GM12878 (cell line): ENCODE results near the gene IKBKG. TPM values are rescaled to one million over a fixed set of nuclear protein-coding genes. Genes with fewer than 3 reads are reported as not detected.

Experiments
- ATAC-seq: fragments of 200-7000 bp; cut with Tn5 transposase; 3 replicates; pipeline ENCODE4 v1.9.1; 2020; ENCODE audit warnings: mild to moderate bottlenecking, moderate library complexity
- BruUV-seq: library from RNA; stranded (reverse); fragments of 400-500 nt; replicated peaks from 2 replicates; lab custom pipeline; 2021; lab: Mats Ljungman, UMichigan
- CTCF ChIA-PET: fragments of 300-600 bp; sonication (Branson Sonifier 250); formaldehyde crosslinking; extraction: SDS; loops from one replicate; lab custom pipeline; 2021; ENCODE audit warnings: inconsistent platforms; lab: Yijun Ruan, JAX
- POLR2A ChIA-PET: fragments of 350-600 bp; formaldehyde crosslinking; extraction: SDS; loops from one replicate; lab custom pipeline; 2021; ENCODE audit warnings: inconsistent platforms; lab: Charles Lee
- RAD21 ChIA-PET: fragments of 300-600 bp; sonication (Branson Sonifier 250); formaldehyde crosslinking; loops from one replicate; lab custom pipeline; 2023; ENCODE audit warnings: antibody characterized with exemption; ENCODE audit not compliant: unreplicated experiment; lab: Charles Lee
- SMC1A ChIA-PET: fragments of 300-600 bp; sonication (Branson Sonifier 250); formaldehyde crosslinking; loops from one replicate; lab custom pipeline; 2023; ENCODE audit not compliant: unreplicated experiment, uncharacterized antibody; lab: Charles Lee
- DNase-seq: peaks from one replicate; pipeline ENCODE4 v3.0.0-alpha.2; 2011; ENCODE audit warnings: low read depth, low spot score
- FAIRE-seq: peaks from 3 replicates; lab custom pipeline; 2011; peaks lifted over from hg19 to GRCh38; lab: Jason Lieb, UNC
- H2AFZ ChIP-seq: 2 replicates; pipeline ENCODE4 v1.6.0; 2011; ENCODE audit warnings: low read depth, low read length, control low read depth; ENCODE audit not compliant: control insufficient read depth
- H3K27ac ChIP-seq: 2 replicates; pipeline ENCODE4 v1.5.1; 2011; ENCODE audit warnings: control low read depth; ENCODE audit not compliant: control insufficient read depth, insufficient read depth
- H3K27me3 ChIP-seq, 2 experiments: replicated peaks in 1 of 2; 2 replicates each; pipeline versions ENCODE4 v1.6.0 to v1.6.1; 2011; ENCODE audit warnings: low read length in 1 of 2; ENCODE audit not compliant: control insufficient read depth in 2 of 2, insufficient read depth in 2 of 2
- H3K36me3 ChIP-seq, 2 experiments: 2 replicates each; pipeline ENCODE4 v1.5.1; 2011; ENCODE audit warnings: low read length in 1 of 2; ENCODE audit not compliant: control insufficient read depth in 2 of 2, insufficient read depth in 2 of 2
- H3K4me1 ChIP-seq: 2 replicates; pipeline ENCODE4 v1.6.1; 2011; ENCODE audit warnings: mild to moderate bottlenecking, low read length, moderate library complexity, mixed read lengths; ENCODE audit not compliant: control insufficient read depth, insufficient read depth
- H3K4me2 ChIP-seq: 2 replicates; pipeline ENCODE4 v1.6.0; 2011; ENCODE audit warnings: control low read depth; ENCODE audit not compliant: control insufficient read depth, insufficient read depth
- H3K4me3 ChIP-seq: fragments of 200-600 bp; sonication (generic); 2 replicates; pipeline ENCODE4 v1.5.1; 2016
- H3K79me2 ChIP-seq: 2 replicates; pipeline ENCODE4 v1.6.0; 2011; ENCODE audit warnings: low read length; ENCODE audit not compliant: control insufficient read depth, insufficient read depth
- H3K9ac ChIP-seq: 2 replicates; pipeline ENCODE4 v1.8.0; 2011; ENCODE audit warnings: low read length, control low read depth, mixed read lengths; ENCODE audit not compliant: control insufficient read depth, insufficient read depth
- H3K9me3 ChIP-seq: replicated peaks from 3 replicates; pipeline ENCODE4 v1.5.1; 2011; ENCODE audit warnings: mild to moderate bottlenecking, low read length; ENCODE audit not compliant: control insufficient read depth, insufficient read depth
- H4K20me1 ChIP-seq: 2 replicates; pipeline ENCODE4 v1.6.0; 2011; ENCODE audit not compliant: control insufficient read depth, insufficient read depth
- ATF2 ChIP-seq: IDR thresholded peaks from 2 replicates; pipeline ENCODE4 v1.6.1; 2012; ENCODE audit warnings: low read length, inconsistent platforms
- E2F4 ChIP-seq: IDR thresholded peaks from 2 replicates; pipeline ENCODE4 v1.6.1; 2012; ENCODE audit warnings: low read depth, low read length, improper control_type of control experiment
- IKZF2 ChIP-seq, 2 experiments: fragments of 450-650 bp; IDR thresholded peaks; 2 replicates each; pipeline ENCODE4 v1.6.1; 2017; ENCODE audit warnings: mild to moderate bottlenecking in 2 of 2, moderate library complexity in 2 of 2
- POU2F2 ChIP-seq: IDR thresholded peaks from 3 replicates; pipeline ENCODE4 v1.6.1; 2011; ENCODE audit warnings: low read depth, mild to moderate bottlenecking, low read length, borderline replicate concordance
- SIN3A ChIP-seq: IDR thresholded peaks from 2 replicates; pipeline ENCODE4 v1.6.1; 2012; ENCODE audit warnings: low read depth, low read length, improper control_type of control experiment
- WGBS: methylation state at CpG from one replicate; pipeline ENCODE4 v1.1.6; 2016; ENCODE audit warnings: low lambda C conversion rate; ENCODE audit not compliant: insufficient replicate concordance, insufficient coverage; ENCODE audit errors: missing lambda C conversion rate; 5-methylcytosine and 5-hydroxymethylcytosine counted together
- in situ Hi-C: fragments of 300-500 bp; cut with MboI; formaldehyde crosslinking; loops from 9 replicates; pipeline ENCODE4 v1.14.3; 2018; ENCODE audit warnings: mixed read lengths
- intact Hi-C: fragments of 100-400 bp; cut with micrococcal nuclease; formaldehyde crosslinking; loops from one replicate; pipeline ENCODE4 v1.14.2; 2022; ENCODE audit not compliant: unreplicated experiment
- polyA plus RNA-seq, 11 experiments: library from polyadenylated mRNA; depleted of rRNA in 4 of 11; unstranded in 6 of 11; stranded (reverse) in 5 of 11; fragments of >200 nt; fragmentation: Nextera tagmentation in 4 of 11; fragmentation: Illumina TruSeq in 1 of 11; extraction: Ambion mirVana in 4 of 11; extraction: Trizol in 1 of 11; gene quantifications; 1 replicate in 1 of 11; 2 replicates in 10 of 11; pipeline versions ENCODE4 v1.2.1 to v1.2.3, GENCODE V29; 2011 to 2016; ENCODE audit warnings: inconsistent platforms in 2 of 11, missing spikeins in 2 of 11, low read depth in 1 of 11
- total RNA-seq, 4 experiments: library from RNA; depleted of rRNA in 3 of 4; stranded (reverse); fragments of >200 nt in 3 of 4; fragmentation: Illumina TruSeq in 1 of 4; extraction: Trizol in 1 of 4; gene quantifications; 2 replicates each; pipeline versions ENCODE4 v1.2.1 to v1.2.3, GENCODE V29; 2013 to 2021
- TF ChIP-seq, protein P1 (sequence below): fragments of 450-650 bp; IDR thresholded peaks from 2 replicates; pipeline ENCODE4 v1.6.1; 2017; ENCODE audit warnings: mild to moderate bottlenecking, low read depth, inconsistent platforms; ENCODE audit not compliant: poor library complexity, severe bottlenecking

IKBKG gene
- total and polyA plus RNA-seq, 10 of the 15 experiments (the other 5 are each of a cell fraction or from before 2014, with no cell fraction given), result 0.35 to 30.7 (median 16.7) TPM

- no peaks in the 10 kb centered on the region for H3K36me3 ChIP-seq
- no peak overlapping the region for H3K9ac ChIP-seq
- BruUV-seq, result no TSS peak
- no peak overlapping the region for H3K27ac ChIP-seq
- no peaks in the 10 kb centered on the region for H3K27me3 ChIP-seq
- H3K4me3 ChIP-seq, result no peak overlapping the region
- in situ Hi-C loops (loop anchor here (10.0 to 25.0 kb wide), 2 partner anchors 293 to 404 kb away; partner anchors contain the start of genes OPN1LW and SMIM9), intact Hi-C loops (no loop called here)
- ATAC-seq, result no peak
- 62% methylated on average over 5 of the region's 5 CpGs for WGBS
- TF ChIP-seq POU2F2, result no peak
- no peak for TF ChIP-seq E2F4
- no peak for TF ChIP-seq IKZF2 (IDR thresholded peaks at IDR 0.05)
- TF ChIP-seq SIN3A, result no peak
- TF ChIP-seq, protein P1, sequence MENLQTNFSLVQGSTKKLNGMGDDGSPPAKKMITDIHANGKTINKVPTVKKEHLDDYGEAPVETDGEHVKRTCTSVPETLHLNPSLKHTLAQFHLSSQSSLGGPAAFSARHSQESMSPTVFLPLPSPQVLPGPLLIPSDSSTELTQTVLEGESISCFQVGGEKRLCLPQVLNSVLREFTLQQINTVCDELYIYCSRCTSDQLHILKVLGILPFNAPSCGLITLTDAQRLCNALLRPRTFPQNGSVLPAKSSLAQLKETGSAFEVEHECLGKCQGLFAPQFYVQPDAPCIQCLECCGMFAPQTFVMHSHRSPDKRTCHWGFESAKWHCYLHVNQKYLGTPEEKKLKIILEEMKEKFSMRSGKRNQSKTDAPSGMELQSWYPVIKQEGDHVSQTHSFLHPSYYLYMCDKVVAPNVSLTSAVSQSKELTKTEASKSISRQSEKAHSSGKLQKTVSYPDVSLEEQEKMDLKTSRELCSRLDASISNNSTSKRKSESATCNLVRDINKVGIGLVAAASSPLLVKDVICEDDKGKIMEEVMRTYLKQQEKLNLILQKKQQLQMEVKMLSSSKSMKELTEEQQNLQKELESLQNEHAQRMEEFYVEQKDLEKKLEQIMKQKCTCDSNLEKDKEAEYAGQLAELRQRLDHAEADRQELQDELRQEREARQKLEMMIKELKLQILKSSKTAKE, result no peak
- no peak for TF ChIP-seq ATF2
- H2AFZ ChIP-seq, result no peak overlapping the region
- ChIA-PET SMC1A (no interaction called here), POLR2A (no interaction called here), RAD21 (no interaction called here), CTCF (no interaction called here)
- FAIRE-seq, result no peak
- H3K9me3 ChIP-seq, result no peaks in the 10 kb centered on the region
- H3K4me1 ChIP-seq, result peaks cover 14% of the 10 kb centered on the region
- no peaks in the 10 kb centered on the region for H4K20me1 ChIP-seq
- DNase-seq, result no peak
- H3K79me2 ChIP-seq, result peaks cover 5% of the 10 kb centered on the region
- H3K4me2 ChIP-seq, result no peak overlapping the region
Measured at GRCh38 chrX:154541589-154541895, 5.9 kb upstream of the IKBKG start.
